T-helper 1 cell (primary cell): ENCODE measurements around the gene SLC48A1.

Experiments
- DNase-seq, 5 donors: peaks; one replicate each; pipeline ENCODE4 v3.0.0-alpha.2; 2012 to 2020

SLC48A1 gene

DNA sequence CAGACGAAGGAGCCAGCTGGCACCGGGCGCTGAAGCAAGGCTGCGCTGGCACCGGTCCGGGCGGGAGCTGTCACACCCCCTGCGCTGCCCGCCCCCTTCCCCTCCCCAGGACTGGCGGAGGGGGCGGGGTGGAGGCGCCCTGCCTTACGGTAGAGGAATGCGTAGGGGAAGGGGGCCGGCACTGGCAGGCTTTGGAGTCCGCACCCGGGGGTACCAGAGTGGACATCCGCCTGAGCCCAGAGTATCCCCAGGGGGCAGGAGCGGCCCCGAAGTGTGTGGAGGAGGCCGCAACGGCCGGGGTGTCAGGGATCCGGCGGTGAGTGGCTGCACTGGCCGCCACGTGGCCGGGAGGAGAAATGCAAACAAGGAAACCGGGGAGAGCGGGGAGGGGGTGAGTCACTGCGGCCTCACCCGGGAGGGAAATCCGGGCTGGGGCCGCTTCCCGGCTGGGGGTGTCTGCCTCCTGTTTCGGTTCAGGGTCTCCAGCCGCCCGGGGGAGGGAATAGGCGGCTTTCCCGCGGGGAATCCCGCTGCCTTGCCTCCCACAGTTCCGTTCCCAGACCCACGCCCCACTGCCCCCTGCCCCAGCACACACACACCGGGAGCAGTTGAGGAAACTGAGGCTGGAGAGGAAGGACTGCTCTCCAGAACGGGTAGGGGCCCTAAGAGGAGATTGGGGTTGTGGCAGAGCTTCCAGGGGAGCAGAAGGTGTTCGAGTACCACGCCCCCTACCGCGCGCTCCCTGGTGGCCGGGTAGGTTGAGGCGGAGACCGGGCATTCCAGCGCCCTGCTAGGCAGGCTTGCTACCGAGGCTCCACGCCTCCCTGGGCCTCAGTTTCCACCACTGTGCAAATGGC lies 14.0 kb upstream of the SLC48A1 start, which contains the start of gene RAPGEF3:
Gene RAPGEF3, minus strand, starts transcription at position 47 of the 857 bp plus-strand sequence. CDS start 324 bp downstream, outside the sequence.
- DNase-seq, result peak; percentile 59 to 75 (median 61)

DNA sequence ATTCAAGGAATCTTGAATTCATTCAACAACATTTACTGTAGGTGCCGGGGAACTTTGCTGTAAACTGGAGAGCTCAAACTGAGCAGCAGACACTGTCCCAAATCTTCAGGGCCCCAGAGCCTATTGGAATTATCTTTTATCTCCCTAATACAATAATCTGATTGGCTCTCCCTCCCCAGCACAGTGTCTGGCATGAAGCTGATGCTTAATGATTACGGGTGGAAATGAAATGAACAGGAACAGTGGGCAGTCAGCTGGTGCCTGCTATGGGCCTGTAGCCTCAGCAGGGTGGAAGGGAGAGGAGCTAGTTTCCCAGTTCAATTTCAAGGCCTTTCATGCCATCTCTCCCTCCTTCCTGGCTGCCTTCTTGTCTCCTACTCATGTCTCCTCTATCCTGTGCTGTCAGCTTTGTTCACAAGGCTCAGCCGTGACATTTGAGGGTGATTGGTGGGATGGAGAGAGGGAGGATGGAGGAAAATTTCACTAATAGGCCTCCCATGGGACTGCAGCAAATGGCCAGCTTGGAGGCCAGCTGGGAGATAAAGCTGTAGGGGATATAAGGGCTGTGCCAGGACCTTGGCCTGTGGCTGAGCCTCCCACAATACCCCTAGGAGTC lies 10.1 kb upstream of the SLC48A1 start:
- DNase-seq, result no peak

DNA sequence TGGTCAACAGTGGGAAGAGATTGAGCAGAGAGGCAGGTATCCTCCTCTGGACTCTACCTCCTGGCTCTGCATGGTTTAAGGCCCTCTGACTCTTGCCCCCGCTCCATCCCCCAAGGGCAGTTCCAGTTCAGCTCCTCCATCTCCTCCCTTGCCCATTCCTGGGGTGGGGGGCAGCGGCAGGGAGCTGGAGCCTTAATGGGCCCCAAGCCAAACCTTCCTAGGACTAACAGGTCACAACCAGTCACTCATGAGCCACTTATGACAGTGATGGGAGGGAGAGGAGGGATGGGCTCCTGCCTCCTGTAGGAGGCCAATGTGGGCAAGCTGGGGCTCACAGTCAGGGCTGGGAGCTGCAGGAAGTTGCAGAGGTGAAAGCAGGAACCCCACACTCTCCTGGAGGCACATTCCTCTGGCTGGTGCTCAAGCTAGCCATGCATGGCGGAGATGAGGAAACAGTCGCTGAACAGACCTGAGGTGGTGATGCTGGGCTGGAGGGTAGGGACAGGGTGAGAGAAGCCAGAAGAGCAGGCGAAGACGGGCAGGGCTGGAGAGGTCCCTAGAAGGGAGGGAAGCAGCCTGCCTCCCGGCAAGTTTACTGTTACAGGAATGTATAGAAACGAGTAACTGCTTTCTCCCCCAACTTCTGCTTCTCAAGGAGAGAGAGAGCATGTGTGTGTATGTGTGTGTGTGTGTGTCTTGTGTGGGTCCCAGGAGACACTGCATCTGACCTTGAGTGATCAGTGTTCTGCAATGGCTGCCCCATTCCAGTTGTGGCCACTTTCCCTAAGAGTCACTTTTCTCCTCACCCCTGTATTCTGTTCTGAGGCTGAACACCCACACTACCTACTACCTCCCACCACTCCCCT lies 9.3 kb upstream of the SLC48A1 start:
- DNase-seq, result no peak

DNA sequence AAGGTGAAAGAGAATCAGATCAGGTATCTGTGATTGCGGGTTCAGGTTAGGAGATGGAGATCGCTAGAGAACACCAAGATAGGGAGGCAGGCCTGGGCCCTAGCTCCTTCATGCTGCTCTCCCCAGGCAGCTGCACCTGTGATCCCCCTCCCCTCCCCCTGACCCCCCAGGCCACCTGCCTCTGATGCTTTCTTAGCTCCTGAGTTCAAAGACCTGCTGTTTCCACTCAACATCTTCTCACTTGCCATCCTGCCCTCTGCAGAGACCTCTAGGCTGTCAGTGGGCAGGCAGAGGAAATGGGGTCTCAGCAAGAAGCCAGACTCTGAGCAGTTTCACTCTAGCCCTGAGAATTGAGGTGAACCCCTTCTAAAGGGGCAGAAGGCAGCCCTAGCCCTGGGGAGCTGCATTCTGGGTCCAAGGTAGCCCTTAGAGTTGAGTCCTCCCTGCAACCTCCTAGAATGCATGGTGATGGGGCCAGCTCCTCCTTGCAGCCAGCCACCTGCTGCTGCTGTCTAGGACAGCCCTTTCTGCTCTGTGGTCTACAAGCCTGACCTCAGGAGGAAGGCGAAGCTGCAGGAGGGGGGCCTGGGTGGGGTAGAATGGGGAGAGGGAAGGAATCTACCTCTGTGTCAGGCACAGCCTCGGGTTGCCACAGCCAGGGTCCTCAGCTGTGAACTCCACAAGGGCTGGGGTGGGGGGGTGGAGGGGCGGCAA lies 6.4 kb upstream of the SLC48A1 start:
- DNase-seq, result no peak

DNA sequence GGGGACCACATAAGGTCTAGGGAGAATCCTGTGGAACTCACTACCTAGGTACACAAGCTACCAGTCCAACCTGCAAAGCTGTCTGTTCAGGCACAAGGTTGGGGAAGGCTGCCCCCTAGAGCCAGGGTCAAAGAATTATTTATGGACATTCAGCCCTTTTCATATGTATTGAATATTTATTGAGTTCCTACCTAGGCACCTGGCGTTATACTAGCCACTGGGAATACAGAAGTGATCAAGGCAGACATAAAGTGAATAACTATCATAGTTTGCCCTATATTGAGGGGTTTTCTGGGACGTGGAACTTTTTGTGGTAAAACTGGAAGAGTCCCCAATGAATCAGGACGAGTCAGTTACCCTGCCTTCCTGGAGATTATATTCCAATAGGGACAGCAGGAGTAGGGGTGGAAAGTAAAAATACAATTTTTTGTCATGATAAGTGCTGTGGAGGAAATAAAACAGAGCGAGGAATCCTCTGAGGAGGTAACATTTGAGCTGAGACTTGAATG lies 5.8 kb upstream of the SLC48A1 start:
- peak; percentile 38 to 71 (median 56) for DNase-seq

DNA sequence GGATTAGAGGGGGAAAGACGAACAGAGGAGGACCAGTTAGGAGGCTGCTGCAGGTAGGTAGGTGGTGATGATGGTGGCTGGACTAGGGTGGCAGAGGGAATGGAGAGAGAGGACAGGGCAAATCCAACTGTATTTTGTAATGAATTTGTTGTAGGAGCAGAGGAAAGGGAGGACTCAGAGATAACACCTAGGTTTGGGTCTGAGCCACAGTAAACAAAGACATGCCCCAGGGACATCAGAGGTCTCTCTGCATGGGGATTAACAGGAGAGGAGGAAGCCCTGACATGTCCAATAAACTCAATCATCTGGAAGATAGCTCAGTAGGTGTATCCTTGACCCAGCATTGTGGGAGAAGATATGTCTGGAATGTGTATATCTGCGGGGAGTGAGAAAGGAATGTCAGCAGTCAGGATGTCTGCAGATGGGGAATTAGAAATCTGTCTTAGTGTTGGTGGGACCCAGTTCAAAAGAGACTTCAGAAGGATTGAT lies 4.7 kb upstream of the SLC48A1 start:
- no peak for DNase-seq

DNA sequence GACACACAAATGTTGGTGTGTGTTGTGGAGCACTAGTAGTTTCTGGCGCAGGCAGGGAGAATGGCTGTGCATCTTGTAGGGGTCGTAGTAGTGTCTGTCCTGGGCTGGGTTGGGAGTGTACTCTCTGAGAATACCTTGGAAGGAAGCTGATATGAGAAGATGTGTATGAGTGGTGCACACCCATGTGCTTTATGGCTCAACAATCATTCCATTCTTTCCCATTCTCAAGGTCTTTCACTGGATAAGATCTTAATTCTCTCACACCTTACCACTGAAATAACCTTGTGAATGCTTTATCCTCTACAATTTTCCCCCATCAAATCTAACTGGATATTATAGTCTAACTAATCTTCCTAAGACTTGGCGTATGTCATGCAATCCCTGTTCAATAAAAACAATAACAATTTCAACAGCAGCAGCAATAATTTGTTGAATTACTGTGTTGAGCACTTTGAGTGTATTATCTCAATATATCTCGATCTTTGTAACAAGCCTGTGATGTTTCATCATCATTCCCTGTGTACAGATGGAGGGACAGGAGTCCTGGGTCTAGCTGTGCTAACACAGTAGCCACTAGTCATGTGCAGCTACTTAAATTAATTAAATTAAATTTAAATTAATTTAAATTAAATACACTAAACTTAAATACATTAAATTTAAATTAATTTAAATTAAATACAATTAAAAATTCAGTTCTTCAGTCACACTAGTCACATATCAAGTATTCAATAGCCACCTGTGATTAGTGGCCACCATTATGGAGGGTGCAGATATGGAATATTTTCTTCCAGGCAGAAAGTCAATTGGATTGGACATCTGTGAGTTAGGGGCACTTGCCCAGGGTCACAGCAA lies 3.6 kb upstream of the SLC48A1 start:
- no peak for DNase-seq

DNA sequence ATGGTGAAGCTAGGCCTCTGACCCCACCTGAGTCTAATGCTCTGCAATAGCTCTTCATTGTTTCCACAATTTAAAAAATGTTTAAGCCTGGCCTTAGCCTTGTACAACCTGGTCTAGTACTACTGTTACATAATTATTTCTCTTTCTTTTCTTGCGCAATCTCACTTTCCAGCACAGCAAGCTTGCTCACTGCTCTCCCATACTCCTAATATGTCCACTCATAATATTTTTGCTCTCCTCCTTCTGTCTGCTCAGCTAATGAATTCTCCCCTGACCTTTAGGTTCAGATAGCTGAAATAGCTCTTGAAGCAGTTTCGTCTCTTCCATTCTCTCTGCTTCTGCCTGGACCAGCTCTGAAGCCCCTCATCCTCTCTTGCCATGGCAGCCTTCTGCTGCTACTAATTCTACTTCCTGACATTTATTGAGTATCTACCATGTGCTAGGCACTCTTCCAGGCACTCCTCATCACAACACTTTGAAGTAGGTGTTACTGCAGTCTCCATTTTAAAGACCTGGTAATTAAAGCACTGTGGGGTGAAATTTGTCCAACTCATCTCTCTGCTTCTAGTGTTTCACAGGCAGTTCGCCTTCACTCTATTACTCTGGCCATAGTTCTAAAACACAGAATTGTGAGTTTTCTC lies 2.8 kb upstream of the SLC48A1 start:
- DNase-seq, result no peak

DNA sequence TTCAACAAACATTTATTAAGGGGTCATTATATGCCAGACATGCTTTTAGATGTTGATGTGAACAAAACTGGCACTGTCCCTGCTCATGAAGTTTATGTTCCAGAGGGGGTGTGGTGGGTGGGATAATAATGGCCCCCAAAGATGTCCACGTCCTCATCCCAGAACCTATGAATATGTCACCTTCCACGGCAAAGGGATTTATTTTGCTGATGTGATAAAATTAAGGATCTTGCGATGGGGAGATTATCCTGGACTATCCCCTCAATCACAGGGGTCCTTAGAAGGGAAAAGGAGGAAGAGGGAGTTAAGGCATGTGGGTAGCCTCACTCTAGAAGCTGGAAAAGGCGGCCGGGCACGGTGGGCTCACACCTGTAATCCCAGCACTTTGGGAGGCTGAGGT lies 1.7 kb upstream of the SLC48A1 start:
- no peak for DNase-seq

DNA sequence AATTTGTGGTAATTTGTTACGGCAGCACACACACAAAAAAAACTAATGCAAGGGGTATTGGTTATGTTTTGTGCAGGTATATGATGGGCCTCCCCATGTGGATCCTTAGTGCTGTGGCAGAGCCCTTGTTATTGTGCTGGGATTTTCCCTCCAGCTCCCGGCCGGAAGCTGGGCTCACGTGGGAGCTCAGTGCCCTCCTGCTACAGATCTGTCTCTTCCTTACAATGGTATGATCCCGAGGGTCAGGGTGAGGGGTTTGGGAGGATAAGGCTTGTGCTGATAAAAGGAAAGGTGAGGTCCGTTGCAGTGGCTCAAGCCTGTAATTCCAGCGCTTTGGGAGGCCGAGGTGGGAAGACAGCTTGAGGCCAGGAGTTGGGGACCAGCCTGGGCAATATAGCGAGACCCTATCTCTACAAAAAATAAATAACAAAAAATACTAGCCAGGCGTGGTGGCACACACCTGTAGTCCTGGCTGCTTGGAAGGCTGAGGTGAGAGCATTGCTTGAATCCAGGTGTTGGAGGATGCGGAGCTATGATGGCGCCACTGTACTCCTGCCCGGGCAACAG lies 861 bp upstream of the SLC48A1 start:
- DNase-seq, result no peak

DNA sequence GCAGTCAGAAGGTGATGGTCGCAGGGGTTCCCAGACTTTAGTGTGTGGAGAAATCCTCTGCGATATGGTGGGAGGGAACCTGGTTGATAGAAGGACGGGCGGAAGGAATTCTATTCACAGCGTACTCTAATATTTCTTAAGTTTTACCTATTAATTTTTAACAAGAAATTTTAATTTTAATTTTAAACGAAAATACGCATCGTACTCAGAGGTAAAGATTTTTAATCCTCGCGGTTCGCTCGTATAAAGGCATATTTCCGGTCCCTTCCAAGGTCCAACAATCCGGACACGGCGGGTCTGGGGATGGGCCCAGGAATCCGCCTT lies 338 bp upstream of the SLC48A1 start:
- DNase-seq, result no peak

DNA sequence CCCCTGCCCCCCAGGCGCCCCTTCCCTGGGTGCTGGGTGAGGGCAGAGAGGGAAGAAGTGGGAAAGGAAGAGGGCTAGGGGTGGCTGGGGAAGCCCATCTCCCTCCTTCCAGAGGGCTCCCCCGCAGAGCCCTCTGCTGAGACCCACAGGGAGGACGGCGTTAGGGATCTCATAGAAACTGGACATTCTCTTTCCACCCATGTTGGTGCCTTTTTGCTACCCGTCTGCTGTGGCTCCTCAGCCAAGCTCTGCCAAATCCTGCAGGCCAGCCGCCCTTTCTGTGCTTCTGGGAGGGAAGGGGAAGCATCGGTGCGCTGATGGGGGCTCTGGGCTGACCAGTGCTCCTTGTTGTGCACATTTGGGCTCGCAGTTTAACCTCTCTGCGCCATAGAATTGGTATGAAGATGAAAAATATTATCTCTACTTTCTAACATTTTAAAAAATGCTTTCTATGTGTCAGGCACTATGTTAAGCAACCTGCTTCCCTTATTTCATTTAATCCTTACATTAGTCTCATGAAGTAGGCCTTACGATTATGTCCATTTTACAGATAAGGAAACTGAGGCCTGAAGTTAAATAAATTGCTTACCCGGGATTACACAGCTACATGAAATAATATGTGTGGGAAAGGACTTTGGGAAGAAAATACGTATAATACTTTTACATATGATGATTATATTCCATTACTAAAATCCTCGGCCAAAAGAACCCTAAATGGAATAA lies 981 bp downstream of the SLC48A1 start:
- no peak for DNase-seq

DNA sequence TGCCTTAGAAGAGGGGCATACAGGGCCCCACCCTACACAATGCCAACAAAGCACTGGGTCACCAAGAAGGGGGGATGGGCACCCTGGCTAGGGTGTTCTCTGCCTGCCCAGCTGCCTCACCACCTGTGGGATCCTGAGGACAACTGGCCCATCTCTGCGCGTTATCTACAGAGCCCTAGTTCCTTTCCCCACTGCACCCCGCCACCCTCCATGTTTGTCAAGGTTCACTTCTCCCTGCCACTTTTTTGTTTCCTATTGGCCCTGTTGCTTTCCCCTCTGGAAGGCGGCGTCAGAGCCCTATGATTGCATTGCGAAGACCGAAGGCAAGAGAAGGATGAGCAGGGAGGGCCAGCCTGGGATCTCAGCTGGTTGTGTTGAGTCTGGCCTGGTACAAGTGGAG lies 1.6 kb downstream of the SLC48A1 start:
- DNase-seq, result no peak

DNA sequence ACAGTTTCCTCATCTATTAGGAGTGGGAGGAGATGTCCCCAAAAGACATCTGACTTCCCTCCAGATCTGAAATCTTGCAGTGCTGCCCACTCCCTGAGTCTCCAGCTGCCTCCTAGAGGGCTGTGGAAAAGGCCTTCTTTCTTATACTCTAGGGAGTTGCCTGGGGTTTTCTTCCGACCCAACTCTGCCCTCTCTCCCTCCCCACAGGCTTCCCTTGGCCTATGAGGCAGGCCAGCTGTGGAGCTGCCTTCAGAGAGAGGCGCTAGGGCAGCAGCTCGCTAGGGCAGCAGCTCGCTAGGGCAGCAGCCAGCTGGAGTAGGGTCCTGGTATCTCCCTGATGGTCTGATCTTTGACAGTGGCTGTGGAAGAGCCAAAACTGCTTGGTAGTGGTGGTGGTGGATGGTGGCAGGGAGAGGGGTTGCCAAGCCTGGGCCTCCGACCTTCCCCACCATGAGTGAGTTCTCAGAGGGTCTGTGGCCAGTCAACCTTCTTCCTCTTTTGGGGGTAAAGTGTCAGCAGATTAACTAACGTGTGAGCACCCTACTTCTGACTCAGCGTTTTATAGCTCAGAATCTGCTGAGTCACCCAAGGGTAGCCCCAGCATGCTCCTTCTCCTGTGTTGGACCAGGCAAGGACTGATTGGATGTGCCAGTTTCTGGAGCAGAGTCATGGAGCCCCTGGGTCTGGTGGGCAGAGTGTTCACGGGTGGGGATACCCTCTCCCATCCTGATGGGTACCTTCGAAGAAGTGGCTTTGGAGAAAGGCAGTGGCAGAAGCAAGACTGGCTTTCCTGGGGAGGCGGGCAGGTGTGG lies 2.3 kb downstream of the SLC48A1 start:
- peak in 1 of 5 donors; percentile 23 for DNase-seq

DNA sequence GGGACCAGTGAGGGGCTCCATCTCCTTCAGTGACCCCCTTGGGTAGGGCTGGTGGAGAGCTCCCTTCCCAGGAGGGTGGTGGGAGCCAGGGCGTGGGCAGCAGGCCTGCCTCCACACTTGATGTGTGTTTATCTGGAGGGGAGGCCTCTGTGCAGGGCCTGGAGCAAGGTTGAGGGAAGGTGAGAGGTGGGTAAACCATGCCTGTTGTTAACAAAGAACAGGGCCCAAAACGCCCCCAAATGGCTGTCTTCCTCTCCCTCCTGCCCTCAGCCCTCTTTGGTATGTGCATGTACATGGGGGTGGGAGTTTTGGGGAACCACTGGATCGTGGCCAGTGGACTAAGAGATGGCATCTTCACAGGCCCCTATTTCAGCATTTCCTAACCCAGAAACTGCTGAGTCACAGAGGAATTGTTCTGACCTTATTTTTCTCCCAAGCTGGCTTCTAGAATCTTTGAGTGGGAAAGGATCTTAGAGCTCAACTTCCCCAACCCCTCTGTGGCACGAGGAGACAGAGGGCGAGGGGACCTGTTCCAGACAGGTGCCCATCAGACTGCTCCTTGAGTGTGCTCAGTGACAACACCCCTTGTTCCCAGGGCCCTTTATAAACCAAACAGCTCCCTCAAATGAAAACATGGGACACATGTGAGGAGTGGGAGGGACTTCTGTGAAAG lies 3.6 kb downstream of the SLC48A1 start:
- no peak for DNase-seq

DNA sequence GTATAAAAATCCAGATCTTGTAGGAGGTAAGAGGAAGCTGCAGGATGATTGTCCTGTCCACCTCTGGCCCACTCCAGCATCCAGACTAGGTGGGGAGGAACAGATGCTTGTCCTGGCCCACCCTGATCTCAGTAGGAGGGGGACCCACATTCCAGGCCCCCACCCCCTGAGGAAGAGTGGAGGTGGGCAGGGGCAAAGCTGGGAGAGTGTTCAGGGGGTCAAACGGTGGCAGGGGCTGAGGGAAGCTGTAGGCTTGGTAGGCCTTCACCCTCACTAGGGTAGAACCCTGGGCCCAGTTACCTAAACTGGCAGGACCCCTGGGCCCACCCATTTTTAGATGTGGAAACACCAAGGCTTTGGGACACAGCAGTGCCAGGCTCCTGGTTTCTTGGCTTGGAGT lies 4.1 kb downstream of the SLC48A1 start:
- DNase-seq, result no peak

DNA sequence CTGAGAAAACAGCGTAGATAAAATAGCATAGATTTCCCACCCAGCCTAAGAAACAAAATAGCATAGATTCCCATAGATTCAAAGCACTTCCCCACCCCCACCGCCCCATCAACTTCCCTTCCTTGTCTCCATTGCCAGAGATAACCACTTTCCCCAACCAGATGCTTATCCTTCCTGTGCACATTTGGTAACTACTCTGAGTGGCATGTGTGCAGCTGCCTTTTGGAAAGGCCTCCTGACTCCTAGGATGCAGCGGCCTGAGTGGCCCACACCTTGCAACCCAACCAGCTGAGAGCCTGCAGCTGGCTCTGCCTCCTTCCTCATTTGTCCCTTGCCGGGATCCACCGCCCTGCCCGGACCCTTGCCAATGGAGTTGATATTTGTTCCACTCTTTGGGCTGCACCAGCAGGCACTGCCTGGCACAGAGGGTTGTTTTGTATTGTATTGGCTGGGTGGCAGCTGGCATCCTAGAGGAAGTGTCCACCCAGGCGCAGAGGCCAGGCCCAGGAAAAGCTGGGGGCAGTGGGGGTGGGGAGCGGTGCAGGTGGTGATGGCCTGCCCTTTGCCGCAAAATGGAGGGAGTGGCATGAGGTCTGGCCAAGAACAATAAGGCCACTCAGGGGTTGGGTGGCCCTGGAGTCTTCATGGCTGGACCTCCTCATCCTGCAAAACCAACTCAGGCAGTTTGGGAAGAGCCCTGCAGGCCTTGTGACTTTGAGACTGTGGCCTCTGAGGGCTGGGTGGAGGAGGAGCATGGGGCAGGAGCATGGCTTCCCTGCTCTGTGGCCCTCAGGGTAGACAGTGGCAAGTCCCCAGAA lies 4.9 kb downstream of the SLC48A1 start:
- no peak for DNase-seq
